SK-N-SH (cell line): ENCODE data around the gene DUSP23. TPM values are rescaled to one million over a fixed set of nuclear protein-coding genes. Genes with fewer than 3 reads are reported as not detected.

Experiments used
- CTCF ChIA-PET: fragments of 300-600, 350-600 bp; formaldehyde crosslinking; extraction: SDS; loops from one replicate; lab custom pipeline; 2021; lab: Yijun Ruan, JAX
- POLR2A ChIA-PET: fragments of 350-600 bp; sonication (Branson Sonifier 250); formaldehyde crosslinking; extraction: SDS; loops from one replicate; lab custom pipeline; 2020; ENCODE audit warnings: antibody characterized with exemption, inconsistent platforms; lab: Yijun Ruan, JAX
- DNase-seq: peaks from one replicate; pipeline ENCODE4 v3.0.0; 2012
- H2AFZ ChIP-seq: fragments of 200-600 bp; sonication (generic); 2 replicates; pipeline ENCODE4 v1.8.1; 2016; ENCODE audit warnings: antibody characterized with exemption, mild to moderate bottlenecking, low read depth
- H3F3A ChIP-seq: fragments of 200-600 bp; sonication (generic); replicated peaks from 2 replicates; pipeline ENCODE3; 2016; ENCODE audit warnings: antibody characterized with exemption, mild to moderate bottlenecking; ENCODE audit not compliant: insufficient read depth
- H3K27ac ChIP-seq, 2 experiments: fragments of 200-500 bp in 1 of 2; fragments of 200-600 bp in 1 of 2; sonication (Bioruptor generic) in 1 of 2; sonication (generic), shearing (Covaris generic) in 1 of 2; 2 replicates each; pipeline versions ENCODE4 v1.5.1 to v1.6.1; 2014 to 2016; ENCODE audit warnings: low read depth in 2 of 2, inconsistent platforms in 1 of 2, low read length in 1 of 2, mild to moderate bottlenecking in 1 of 2, mixed read lengths in 1 of 2
- H3K27me3 ChIP-seq: fragments of 200-600 bp; sonication (generic), shearing (Covaris generic); 2 replicates; pipeline ENCODE4 v1.6.1; 2016; ENCODE audit warnings: mixed run types; ENCODE audit not compliant: insufficient read depth
- H3K36me3 ChIP-seq, 2 experiments: fragments of 200-500 bp in 1 of 2; fragments of 200-600 bp in 1 of 2; sonication (Bioruptor generic) in 1 of 2; sonication (generic) in 1 of 2; replicated peaks in 1 of 2; 2 replicates each; pipeline versions ENCODE3 to v1.5.1; 2014 to 2016; ENCODE audit warnings: low read length in 1 of 2, mild to moderate bottlenecking in 1 of 2; ENCODE audit not compliant: insufficient read depth in 2 of 2, control insufficient read depth in 1 of 2
- H3K4me1 ChIP-seq, 2 experiments: fragments of 200-500 bp in 1 of 2; fragments of 200-600 bp in 1 of 2; sonication (Bioruptor generic) in 1 of 2; sonication (generic), shearing (Covaris generic) in 1 of 2; 2 replicates each; pipeline versions ENCODE4 v1.5.1 to v1.6.1; 2014 to 2016; ENCODE audit warnings: low read depth in 1 of 2, low read length in 1 of 2, mixed run types in 1 of 2; ENCODE audit not compliant: insufficient read depth in 2 of 2, control insufficient read depth in 1 of 2
- H3K4me2 ChIP-seq: fragments of 200-600 bp; sonication (generic), shearing (Covaris generic); 2 replicates; pipeline ENCODE4 v1.6.1; 2017; ENCODE audit warnings: mixed run types
- H3K4me3 ChIP-seq, 2 experiments: fragments of 200-500 bp in 1 of 2; fragments of 200-600 bp in 1 of 2; sonication (Bioruptor generic) in 1 of 2; sonication (generic), shearing (Covaris generic) in 1 of 2; 2 replicates each; pipeline versions ENCODE4 v1.5.1 to v1.8.1; 2014 to 2016; ENCODE audit warnings: low read depth in 2 of 2, inconsistent platforms in 1 of 2, low read length in 1 of 2, mild to moderate bottlenecking in 1 of 2, mixed read lengths in 1 of 2, moderate library complexity in 1 of 2
- H3K79me2 ChIP-seq: fragments of 200-600 bp; sonication (generic); 2 replicates; pipeline ENCODE4 v1.8.1; 2017; ENCODE audit warnings: mild to moderate bottlenecking; ENCODE audit not compliant: insufficient read depth
- H3K9ac ChIP-seq: fragments of 200-600 bp; sonication (generic); 2 replicates; pipeline ENCODE4 v1.6.1; 2017; ENCODE audit warnings: mixed run types
- H3K9me2 ChIP-seq: fragments of 200-600 bp; sonication (generic); 2 replicates; pipeline ENCODE4 v1.6.1; 2017; ENCODE audit warnings: mixed run types
- H3K9me3 ChIP-seq: fragments of 200-600 bp; sonication (generic); 2 replicates; pipeline ENCODE4 v1.6.1; 2017; ENCODE audit warnings: mixed run types, mild to moderate bottlenecking, moderate library complexity
- H4K20me1 ChIP-seq: fragments of 200-600 bp; sonication (generic); 2 replicates; pipeline ENCODE4 v1.6.1; 2017; ENCODE audit warnings: mild to moderate bottlenecking, mixed run types; ENCODE audit not compliant: insufficient read depth
- CHD2 ChIP-seq: fragments of 150-350 bp; IDR thresholded peaks from 2 replicates; pipeline ENCODE4 v1.6.1; 2018; ENCODE audit warnings: low read length; ENCODE audit not compliant: partially characterized antibody
- EP300 ChIP-seq, 2 experiments: IDR thresholded peaks; 2 replicates each; pipeline versions ENCODE4 v1.4.0 to v1.6.1; 2012; ENCODE audit warnings: borderline replicate concordance in 1 of 2, low read depth in 1 of 2, low read length in 1 of 2
- FOSL2 ChIP-seq: IDR thresholded peaks from 2 replicates; pipeline ENCODE4 v1.4.0; 2012; ENCODE audit warnings: low read depth, mild to moderate bottlenecking, moderate library complexity, borderline replicate concordance
- FOXM1 ChIP-seq: IDR thresholded peaks from 2 replicates; pipeline ENCODE4 v1.4.0; 2012; ENCODE audit warnings: low read depth, mild to moderate bottlenecking
- GABPA ChIP-seq: IDR thresholded peaks from 2 replicates; pipeline ENCODE4 v1.4.0; 2012; ENCODE audit warnings: low read depth, mild to moderate bottlenecking
- IRF3 ChIP-seq: fragments of 150-350 bp; IDR thresholded peaks from 2 replicates; pipeline ENCODE4 v1.6.1; 2016; ENCODE audit warnings: mild to moderate bottlenecking, low read depth, low read length
- MAX ChIP-seq: IDR thresholded peaks from 2 replicates; pipeline ENCODE4 v1.4.0; 2012; ENCODE audit warnings: low read depth
- MEF2A ChIP-seq: IDR thresholded peaks from 2 replicates; pipeline ENCODE4 v1.4.0; 2012; ENCODE audit warnings: low read depth, borderline replicate concordance
- MXI1 ChIP-seq: IDR thresholded peaks from 2 replicates; pipeline ENCODE4 v1.6.1; 2012; ENCODE audit warnings: mild to moderate bottlenecking, low read depth, low read length, improper control_type of control experiment
- NFIC ChIP-seq: IDR thresholded peaks from 2 replicates; pipeline ENCODE4 v1.4.0; 2012; ENCODE audit warnings: borderline replicate concordance
- RFX5 ChIP-seq: IDR thresholded peaks from 2 replicates; pipeline ENCODE4 v1.6.1; 2012; ENCODE audit warnings: mild to moderate bottlenecking, improper control_type of control experiment, low read length
- RXRA ChIP-seq: IDR thresholded peaks from 2 replicates; pipeline ENCODE4 v1.4.0; 2012; ENCODE audit warnings: low read depth, mild to moderate bottlenecking, borderline replicate concordance
- SIN3A ChIP-seq: IDR thresholded peaks from 2 replicates; pipeline ENCODE4 v1.6.1; 2012; ENCODE audit warnings: low read depth, mild to moderate bottlenecking, low read length, moderate library complexity, borderline replicate concordance
- SMC3 ChIP-seq: IDR thresholded peaks from 2 replicates; pipeline ENCODE4 v1.6.1; 2012; ENCODE audit warnings: low read depth, low read length, improper control_type of control experiment
- TCF12 ChIP-seq: IDR thresholded peaks from 2 replicates; pipeline ENCODE4 v1.4.0; 2012
- TEAD4 ChIP-seq: IDR thresholded peaks from 2 replicates; pipeline ENCODE4 v1.4.0; 2012; ENCODE audit warnings: mild to moderate bottlenecking, borderline replicate concordance; ENCODE audit not compliant: insufficient read depth
- ZBTB33 ChIP-seq: IDR thresholded peaks from 2 replicates; pipeline ENCODE4 v1.4.0; 2012; ENCODE audit warnings: low read depth, borderline replicate concordance
- WGBS: methylation state at CpG from one replicate; pipeline ENCODE4 v1.1.6; 2017; ENCODE audit warnings: low lambda C conversion rate; 5-methylcytosine and 5-hydroxymethylcytosine counted together
- polyA plus RNA-seq, 3 experiments: library from polyadenylated mRNA; depleted of rRNA; stranded (reverse); fragments of >200 nt; gene quantifications; 2 replicates each; pipeline ENCODE4 v1.2.3, GENCODE V29; 2012

DUSP23 gene
- polyA plus RNA-seq, 1 of the 3 experiments (the other 2 are of a cell fraction): 41.2 TPM

- no peaks in the 10 kb centered on the region for H3K79me2 ChIP-seq
- no peaks in the 10 kb centered on the region for H3F3A ChIP-seq
- TF ChIP-seq NFIC: no peak
- TF ChIP-seq IRF3: no peak
- no peak for TF ChIP-seq MXI1
- TF ChIP-seq RXRA: no peak
- no peak for TF ChIP-seq SMC3
- no peak for TF ChIP-seq TCF12
- TF ChIP-seq CHD2: no peak
- no peak for TF ChIP-seq MAX
- no peak for TF ChIP-seq RFX5
- TF ChIP-seq TEAD4: no peak
- no peak for TF ChIP-seq ZBTB33
- no peak for TF ChIP-seq FOXM1
- TF ChIP-seq EP300 (IDR thresholded peaks at IDR 0.05; ENCODE audit: borderline replicate concordance in 1 of 2, low read depth in 1 of 2, low read length in 1 of 2): no peak
- no peak for TF ChIP-seq FOSL2
- no peak for TF ChIP-seq SIN3A
- no peak for TF ChIP-seq GABPA
- TF ChIP-seq MEF2A: no peak
- H2AFZ ChIP-seq: no peak overlapping the region
- H3K4me2 ChIP-seq: no peak overlapping the region
- H3K4me3 ChIP-seq: no peak overlapping the region
- DNase-seq: no peak
- no peaks in the 10 kb centered on the region for H3K36me3 ChIP-seq
- CTCF ChIA-PET: interaction anchor here (3.5 to 8.8 kb wide), 2 partner anchors 30 to 63 kb away, joined by 12 to 41 read pairs; no protein-coding TSS in a partner anchor
- H3K27me3 ChIP-seq: no peaks in the 10 kb centered on the region
- no peaks in the 10 kb centered on the region for H3K9me2 ChIP-seq
- POLR2A ChIA-PET: no interaction called here
- no peak overlapping the region for H3K27ac ChIP-seq
- WGBS: 67% methylated on average over 3 of the region's 3 CpGs
- no peaks in the 10 kb centered on the region for H4K20me1 ChIP-seq
- peaks cover 13 to 20% of the 10 kb centered on the region in 2 experiments; a peak in 2 of 4 replicates for H3K4me1 ChIP-seq
- H3K9me3 ChIP-seq: no peaks in the 10 kb centered on the region
- no peak overlapping the region for H3K9ac ChIP-seq
Measured at GRCh38 chr1:159828176-159828575, 47.4 kb downstream of the DUSP23 start.
